Esophagus squamous epithelium (tissue), 5 donors: ENCODE results near the gene ZMIZ2. TPM values are rescaled to one million over a fixed set of nuclear protein-coding genes. Genes with fewer than 3 reads are reported as not detected.

Experiments
- DNase-seq: peaks from one replicate; lab custom pipeline; 2025; lab: John Stamatoyannopoulos, UW
- H3K27ac ChIP-seq, 4 donors: fragments of 200-600 bp; sonication (generic); one replicate each; pipeline ENCODE4 v1.5.1; 2016 to 2019; ENCODE audit warnings: mild to moderate bottlenecking in 1 of 4
- H3K27me3 ChIP-seq, 4 donors: fragments of 200-600 bp; sonication (generic); 1 replicate in 3 of 4; 2 replicates in 1 of 4; pipeline versions ENCODE4 v1.5.1 to v1.6.0; 2017 to 2021; ENCODE audit warnings: antibody characterized with exemption in 1 of 4
- H3K36me3 ChIP-seq, 3 donors: fragments of 200-600 bp; sonication (generic); one replicate each; pipeline ENCODE4 v1.5.1; 2016 to 2019
- H3K4me1 ChIP-seq, 3 donors: fragments of 200-600 bp; sonication (generic); one replicate each; pipeline ENCODE4 v1.5.1; 2017 to 2019
- H3K4me3 ChIP-seq, 4 donors: fragments of 200-600 bp; sonication (generic); 1 replicate in 3 of 4; 2 replicates in 1 of 4; pipeline ENCODE4 v1.5.1; 2016 to 2019; ENCODE audit warnings: mild to moderate bottlenecking in 2 of 4, moderate library complexity in 1 of 4
- H3K9me3 ChIP-seq, 3 donors: fragments of 200-600 bp; sonication (generic); one replicate each; pipeline ENCODE4 v1.5.1; 2016 to 2019
- CTCF ChIP-seq, 6 experiments: fragments of 450-650 bp in 4 of 6; fragments of 200-600 bp in 2 of 6; sonication (generic) in 2 of 6; IDR thresholded peaks; one replicate each; pipeline ENCODE4 v1.5.1; 2016 to 2019; ENCODE audit warnings: antibody characterized with exemption in 6 of 6, mild to moderate bottlenecking in 4 of 6, moderate library complexity in 4 of 6
- POLR2A ChIP-seq, 4 donors: fragments of 450-650 bp; IDR thresholded peaks; one replicate each; pipeline ENCODE4 v1.6.1; 2017; ENCODE audit warnings: antibody characterized with exemption in 4 of 4, mild to moderate bottlenecking in 4 of 4, moderate library complexity in 3 of 4
- WGBS, 2 donors: methylation state at CpG; one replicate each; pipeline ENCODE4 v1.1.5; 2018; 5-methylcytosine and 5-hydroxymethylcytosine counted together
- intact Hi-C: fragments of 100-400 bp; cut with DNase I; formaldehyde crosslinking; loops from one replicate; pipeline ENCODE4 v1.15.0; 2022
- total RNA-seq, 4 donors: library from RNA; depleted of rRNA; stranded (reverse); fragments of >200 nt; gene quantifications; one replicate each; pipeline ENCODE4 v1.1.0, GENCODE V29; 2016
- donor health status: DM: yes; HTN: yes; CAD: no.

The ZMIZ2 gene
- total RNA-seq, 4 donors from 2014 or later = 6.9 to 25.4 (median 18.3) TPM

- intact Hi-C loops = loop anchor here (10.0 kb wide), 1 partner anchor 163 kb away; no protein-coding TSS in a partner anchor
Measured at GRCh38 chr7:44757739-44758138, 9.1 kb downstream of the ZMIZ2 start.

GRCh38 chr7:44759246-44759645 lies 10.6 kb downstream of the ZMIZ2 start:
- no peak overlapping the region for H3K4me3 ChIP-seq
- intact Hi-C loops = loop anchor here (10.0 kb wide), 1 partner anchor 164 kb away; no protein-coding TSS in a partner anchor
- DNase-seq = no peak
- no peaks in the 10 kb centered on the region for H3K27me3 ChIP-seq
- WGBS, 2 donors = 86 to 92% methylated on average over 3 of the region's 9 CpGs
- H3K36me3 ChIP-seq = peaks cover 21 to 81% (median 32%) of the 10 kb centered on the region in 3 donors
- no peak overlapping the region for H3K27ac ChIP-seq
- TF ChIP-seq POLR2A (IDR thresholded peaks at IDR 0.05) (no peak), CTCF (IDR thresholded peaks at IDR 0.05) (no peak)
- peaks cover 24 to 61% (median 28%) of the 10 kb centered on the region in 3 donors for H3K4me1 ChIP-seq
- no peaks in the 10 kb centered on the region for H3K9me3 ChIP-seq

More at GRCh38 chr7:44757739-44758138, 9.1 kb downstream of the ZMIZ2 start:
- no peak for DNase-seq
- WGBS, 2 donors = 80 to 83% methylated on average over 1 of the region's 7 CpGs
- H3K36me3 ChIP-seq = peaks cover 16 to 66% (median 17%) of the 10 kb centered on the region in 3 donors
- peaks cover 24 to 67% (median 32%) of the 10 kb centered on the region in 3 donors for H3K4me1 ChIP-seq
- H3K9me3 ChIP-seq = no peaks in the 10 kb centered on the region
- no peak overlapping the region for H3K4me3 ChIP-seq
- TF ChIP-seq POLR2A (IDR thresholded peaks at IDR 0.05) (no peak), CTCF (IDR thresholded peaks at IDR 0.05) (no peak)
- H3K27me3 ChIP-seq = no peaks in the 10 kb centered on the region
- H3K27ac ChIP-seq = no peak overlapping the region

- Histone ChIP-seq H3K27me3 (no peaks in the 10 kb centered on the region), H3K9me3 (no peaks in the 10 kb centered on the region), H3K27ac (no peak overlapping the region), H3K4me3 (no peak overlapping the region), H3K36me3 (peaks cover 29 to 90% (median 39%) of the 10 kb centered on the region in 3 donors), H3K4me1 (peaks cover 16 to 56% (median 20%) of the 10 kb centered on the region in 3 donors)
- intact Hi-C loops = no loop called here
- DNase-seq = no peak
- 88 to 93% methylated on average over 3 to 7 of the region's 18 CpGs for WGBS, 2 donors
- no peak for TF ChIP-seq POLR2A (IDR thresholded peaks at IDR 0.05)
- TF ChIP-seq CTCF (IDR thresholded peaks at IDR 0.05) = no peak
Measured at GRCh38 chr7:44760034-44760580, 11.5 kb downstream of the ZMIZ2 start.

- peak overlapping the region; percentile 3 to 80 (median 57) for H3K27ac ChIP-seq
- H3K9me3 ChIP-seq = no peaks in the 10 kb centered on the region
- TF ChIP-seq CTCF (IDR thresholded peaks at IDR 0.05) = no peak
- no peak for TF ChIP-seq POLR2A (IDR thresholded peaks at IDR 0.05)
- no peak for DNase-seq
- peak overlapping the region in 1 of 4 donors; percentile 5 for H3K4me3 ChIP-seq
- peaks cover 43 to 100% (median 53%) of the 10 kb centered on the region in 3 donors for H3K36me3 ChIP-seq
- no peaks in the 10 kb centered on the region for H3K27me3 ChIP-seq
- WGBS, 2 donors = 65 to 88% methylated on average over 8 to 11 of the region's 48 CpGs
- intact Hi-C loops = no loop called here
- H3K4me1 ChIP-seq = peaks cover 6 to 45% (median 7%) of the 10 kb centered on the region in 3 donors
Measured at GRCh38 chr7:44761207-44762161, 12.8 kb downstream of the ZMIZ2 start.
